Activated T-cell treated with anti-CD3 and anti-CD28 coated beads, Interleukin-2, amount 50 U/mL, for 72 hours (primary cell): ENCODE measurements around the gene SFT2D2. TPM values are rescaled to one million over a fixed set of nuclear protein-coding genes. Genes with fewer than 3 reads are reported as not detected.

Experiments used
- total RNA-seq, 2 donors: library from RNA; stranded (reverse); gene quantifications; one replicate each; pipeline ENCODE4 v1.2.3, GENCODE V29; 2022

The SFT2D2 gene
- total RNA-seq, 2 donors from 2014 or later = 62.7 to 66.9 TPM

Other genes starting within 250 kb of the SFT2D2 start
- gene GPR161, start 89.1 kb upstream of the SFT2D2 start, total RNA-seq = 1 to 10 TPM; 1.4 to 4.5 TPM
- gene TIPRL, start 47.0 kb upstream of the SFT2D2 start, total RNA-seq = 10 to 100 TPM; 67.5 to 68.3 TPM
- gene TBX19, start 54.9 kb downstream of the SFT2D2 start, total RNA-seq = 1 to 10 TPM; 6.3 to 7.2 TPM